SKM-1 (cell line): ENCODE results near the gene SMYD4.
"Not testable (repeated sequence)": the region's sequence is repeated elsewhere in the genome, so short reads cannot be mapped to it uniquely, and the experiment has no call there.

ENCODE experiments used
- DNase-seq: peaks from one replicate; lab custom pipeline; 2025; ENCODE audit not compliant: unreplicated experiment; lab: John Stamatoyannopoulos, UW

The SMYD4 gene, protein sequence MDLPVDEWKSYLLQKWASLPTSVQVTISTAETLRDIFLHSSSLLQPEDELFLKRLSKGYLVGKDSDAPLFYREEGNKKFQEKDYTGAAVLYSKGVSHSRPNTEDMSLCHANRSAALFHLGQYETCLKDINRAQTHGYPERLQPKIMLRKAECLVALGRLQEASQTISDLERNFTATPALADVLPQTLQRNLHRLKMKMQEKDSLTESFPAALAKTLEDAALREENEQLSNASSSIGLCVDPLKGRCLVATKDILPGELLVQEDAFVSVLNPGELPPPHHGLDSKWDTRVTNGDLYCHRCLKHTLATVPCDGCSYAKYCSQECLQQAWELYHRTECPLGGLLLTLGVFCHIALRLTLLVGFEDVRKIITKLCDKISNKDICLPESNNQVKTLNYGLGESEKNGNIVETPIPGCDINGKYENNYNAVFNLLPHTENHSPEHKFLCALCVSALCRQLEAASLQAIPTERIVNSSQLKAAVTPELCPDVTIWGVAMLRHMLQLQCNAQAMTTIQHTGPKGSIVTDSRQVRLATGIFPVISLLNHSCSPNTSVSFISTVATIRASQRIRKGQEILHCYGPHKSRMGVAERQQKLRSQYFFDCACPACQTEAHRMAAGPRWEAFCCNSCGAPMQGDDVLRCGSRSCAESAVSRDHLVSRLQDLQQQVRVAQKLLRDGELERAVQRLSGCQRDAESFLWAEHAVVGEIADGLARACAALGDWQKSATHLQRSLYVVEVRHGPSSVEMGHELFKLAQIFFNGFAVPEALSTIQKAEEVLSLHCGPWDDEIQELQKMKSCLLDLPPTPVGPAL

DNA sequence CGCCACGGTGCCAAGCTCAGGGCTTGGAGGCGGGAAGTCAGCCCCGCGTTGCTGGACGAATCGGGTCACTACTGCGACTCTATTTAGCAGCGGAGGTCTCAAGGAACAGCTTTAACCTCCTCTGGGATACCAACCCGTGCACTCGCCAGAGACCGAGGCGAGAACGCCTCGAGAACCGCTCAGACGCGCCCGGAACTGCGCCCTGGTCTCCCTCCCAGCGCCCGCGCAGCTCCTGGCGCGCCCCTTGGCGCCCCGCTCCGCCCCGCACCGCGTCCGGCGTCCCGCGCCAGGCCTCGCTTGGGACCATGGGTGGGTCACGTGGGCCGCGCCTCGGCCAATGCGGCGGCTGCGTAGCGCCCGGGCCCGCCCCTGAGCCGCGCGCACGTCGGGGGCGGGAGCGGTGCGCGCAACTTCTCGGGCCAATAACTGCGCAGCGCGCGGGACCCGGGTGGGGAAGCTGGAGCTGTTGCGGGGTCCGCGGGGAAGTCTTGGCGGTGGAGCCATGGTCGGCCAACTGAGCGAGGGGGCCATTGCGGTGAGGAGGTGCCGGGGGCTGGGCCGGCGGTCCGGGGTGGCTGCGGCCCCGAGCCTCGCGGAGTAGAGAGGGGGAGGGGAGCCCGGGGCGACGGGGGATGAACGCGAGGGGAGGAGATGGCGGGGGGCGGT lies at the start of gene SMYD4, which contains the start of gene RPA1:
SMYD4 (minus strand) TSS at position 311 of the 666 bp plus-strand sequence. CDS start 1,908 bp downstream, outside the sequence.
RPA1 (plus strand) TSS at position 414 of the 666 bp plus-strand sequence; CDS start at position 503, 89 bp downstream.
- peak; percentile 20 for DNase-seq

DNA sequence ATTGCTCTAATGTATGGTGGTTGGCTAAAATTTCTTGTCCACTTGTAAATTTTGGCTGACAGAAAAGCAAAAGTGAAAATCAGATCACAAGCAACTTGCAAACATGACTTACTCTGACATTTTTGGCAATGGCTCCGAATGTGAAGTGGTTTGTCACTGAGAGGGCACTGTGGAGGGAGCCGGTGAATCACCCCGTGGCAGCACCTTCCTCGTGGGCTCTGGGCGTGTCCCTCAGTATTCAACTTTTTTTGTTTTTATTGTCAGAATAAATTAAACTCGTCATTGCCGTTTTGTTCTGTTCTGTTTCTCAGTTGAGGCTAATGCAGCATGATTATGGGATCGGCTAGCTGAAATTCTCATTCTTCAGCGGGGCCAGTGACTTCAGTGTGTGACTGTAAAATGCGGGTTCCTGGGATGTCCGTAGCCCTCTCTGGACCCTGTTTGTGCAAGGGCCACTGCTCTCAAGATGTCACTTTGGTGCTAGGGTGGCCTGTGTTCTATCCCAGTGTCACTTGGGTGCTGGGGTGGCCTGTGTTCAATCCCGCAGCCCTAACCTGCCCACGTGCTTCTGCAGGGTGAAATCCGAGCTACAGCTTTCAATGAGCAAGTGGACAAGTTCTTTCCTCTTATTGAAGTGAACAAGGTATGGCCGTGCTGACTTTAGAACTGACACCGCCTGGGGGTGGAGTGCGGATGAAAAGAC lies 48.9 kb upstream of the SMYD4 start:
- DNase-seq: no peak

DNA sequence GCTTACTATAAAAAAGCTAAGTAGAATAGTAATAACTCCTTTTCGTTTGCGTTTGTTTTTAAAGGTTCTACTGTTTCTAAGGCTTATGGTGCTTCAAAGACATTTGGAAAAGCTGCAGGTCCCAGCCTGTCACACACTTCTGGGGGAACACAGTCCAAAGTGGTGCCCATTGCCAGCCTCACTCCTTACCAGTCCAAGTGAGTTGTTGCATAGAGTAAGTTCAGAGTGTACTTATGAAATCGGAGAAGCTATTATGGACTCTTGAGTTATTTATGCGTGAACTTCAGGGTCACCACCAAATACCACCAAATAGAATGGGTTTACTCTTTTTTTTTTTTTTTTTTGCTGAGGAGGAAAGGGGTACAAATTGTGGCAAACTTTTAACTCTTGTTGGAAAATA lies 45.9 kb upstream of the SMYD4 start:
- DNase-seq: no peak

DNA sequence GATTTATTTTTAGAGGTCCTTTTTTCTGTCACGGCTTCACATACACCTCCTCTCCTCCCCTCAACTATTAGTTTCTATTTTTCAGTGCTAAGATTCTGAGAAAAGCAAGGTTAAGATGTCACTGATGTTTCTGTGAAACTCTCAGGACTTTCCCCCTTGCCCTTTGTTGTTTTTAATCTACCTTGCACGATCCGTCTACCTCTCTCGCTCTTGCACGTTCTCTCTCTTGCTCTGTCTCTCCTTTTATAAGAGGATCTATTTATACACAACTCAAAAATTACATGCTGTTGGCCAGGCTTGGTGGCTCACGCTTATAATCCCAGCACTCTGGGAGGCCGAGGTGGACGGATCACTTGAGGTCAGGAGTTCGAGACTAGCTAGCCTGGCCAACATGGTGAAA lies 43.7 kb upstream of the SMYD4 start:
- DNase-seq: no peak

DNA sequence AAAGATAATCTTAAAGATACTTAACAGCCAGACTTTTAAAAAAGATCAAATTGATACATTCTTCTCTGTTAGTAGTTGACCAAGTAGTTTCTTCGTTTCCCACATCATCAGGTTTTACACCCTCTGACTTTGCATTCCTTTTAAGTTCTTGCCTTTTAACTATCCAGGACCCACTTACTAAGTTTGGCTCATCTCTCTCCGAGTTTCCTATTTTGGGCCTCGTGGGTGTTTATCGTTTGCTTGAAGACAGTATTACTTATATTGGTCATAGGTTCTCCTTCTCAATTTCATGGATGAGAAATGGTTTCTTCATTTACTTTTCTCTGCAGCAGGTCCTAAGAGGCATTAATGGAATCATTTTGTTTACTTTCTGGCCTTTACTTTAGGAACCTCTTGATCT lies 43.3 kb upstream of the SMYD4 start:
- DNase-seq: no peak

DNA sequence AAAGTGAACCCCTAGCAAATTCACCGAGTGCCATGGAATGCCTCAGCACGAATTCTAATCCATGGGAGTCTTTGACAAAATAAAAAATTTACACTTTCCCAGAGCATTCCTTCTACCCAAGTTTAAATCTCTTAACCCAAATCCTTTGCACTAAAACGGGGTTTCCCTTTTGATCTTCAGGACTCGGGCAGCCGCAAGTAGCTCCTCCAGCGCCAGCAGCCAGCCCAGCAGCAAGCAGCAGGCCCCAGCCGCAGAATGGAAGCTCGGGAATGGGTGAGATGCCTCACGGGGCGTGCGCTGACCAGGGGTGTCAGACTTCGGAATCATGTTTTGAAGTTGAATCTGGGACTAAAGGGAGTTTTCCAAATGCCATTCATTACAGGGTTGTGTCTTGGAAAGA lies 42.6 kb upstream of the SMYD4 start:
- no peak for DNase-seq

DNA sequence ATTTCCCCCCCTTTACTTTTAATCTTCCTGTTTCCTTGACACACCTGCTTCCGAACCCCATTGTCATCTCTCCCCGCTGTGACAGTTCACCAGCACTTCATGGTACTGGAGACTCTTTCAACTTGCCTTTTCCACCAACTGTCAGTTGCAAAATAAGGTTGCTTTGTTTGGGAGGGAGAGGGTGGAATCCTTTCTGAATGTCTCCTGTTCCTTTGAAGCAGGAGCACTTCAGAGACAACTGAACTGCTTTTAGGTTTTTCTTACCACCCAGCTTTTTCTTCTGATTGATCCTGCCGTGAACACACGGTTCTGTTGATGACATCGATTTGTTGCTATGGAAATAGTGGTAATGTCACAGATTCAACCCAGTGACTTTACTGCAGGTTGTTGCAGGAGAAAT lies 42.1 kb upstream of the SMYD4 start:
- no peak for DNase-seq

DNA sequence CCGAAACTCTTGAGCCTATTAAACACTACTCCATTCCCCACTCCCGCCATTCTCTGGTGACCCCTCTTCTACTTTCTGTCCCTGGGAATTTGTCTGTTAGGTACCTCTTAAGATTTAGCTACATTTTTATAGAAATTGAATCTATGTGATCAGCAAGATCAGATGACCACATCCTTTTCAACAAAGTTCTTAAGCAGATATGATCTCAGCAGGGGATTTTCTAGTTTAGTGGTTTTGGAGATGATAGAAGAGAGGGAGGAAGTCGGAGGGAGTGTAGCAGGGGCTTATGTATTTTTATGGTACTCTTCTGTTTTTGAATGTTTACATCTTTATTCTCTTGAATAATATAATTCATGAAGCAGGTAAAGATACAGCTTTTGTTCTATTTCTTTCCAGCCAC lies 40.9 kb upstream of the SMYD4 start:
- DNase-seq: no peak

DNA sequence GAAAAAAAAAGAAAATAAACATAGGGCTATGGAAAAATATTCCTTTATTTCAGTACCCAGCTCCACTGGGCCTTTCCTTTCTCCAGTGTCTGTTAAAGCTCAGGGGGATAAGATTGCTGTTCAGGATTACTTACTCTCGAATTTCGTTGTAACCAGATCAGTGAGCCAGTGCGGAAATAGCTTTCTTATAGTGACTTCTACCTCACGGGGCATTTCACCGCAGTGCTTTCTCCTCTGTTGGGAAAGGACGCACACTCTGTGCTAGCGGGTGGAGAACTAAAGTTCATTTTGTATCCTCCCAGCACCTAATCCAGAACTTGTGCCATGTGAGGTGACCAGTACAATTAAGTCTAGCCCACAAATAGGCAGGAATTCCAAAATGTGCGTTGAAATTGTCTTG lies 38.4 kb upstream of the SMYD4 start:
- DNase-seq: no peak

DNA sequence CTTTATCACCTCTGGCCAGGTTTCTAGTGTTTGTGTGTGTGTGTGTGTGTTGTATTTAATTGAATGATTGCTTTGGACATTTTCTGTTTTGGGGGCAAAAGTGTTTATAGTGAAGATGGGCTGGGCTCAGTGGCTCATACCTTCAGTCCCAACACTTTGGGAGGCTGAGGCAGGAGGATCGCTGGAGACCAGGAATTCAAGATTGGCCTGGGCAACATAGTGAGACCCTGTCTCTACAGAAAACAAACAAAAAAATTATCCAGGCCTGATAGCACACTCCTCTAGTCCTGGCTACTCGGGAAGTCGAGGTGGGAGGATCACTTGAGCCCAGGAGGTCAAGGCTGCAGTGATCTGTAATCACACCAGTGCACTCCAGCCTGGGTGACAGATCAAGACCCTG lies 37.6 kb upstream of the SMYD4 start:
- no peak for DNase-seq

DNA sequence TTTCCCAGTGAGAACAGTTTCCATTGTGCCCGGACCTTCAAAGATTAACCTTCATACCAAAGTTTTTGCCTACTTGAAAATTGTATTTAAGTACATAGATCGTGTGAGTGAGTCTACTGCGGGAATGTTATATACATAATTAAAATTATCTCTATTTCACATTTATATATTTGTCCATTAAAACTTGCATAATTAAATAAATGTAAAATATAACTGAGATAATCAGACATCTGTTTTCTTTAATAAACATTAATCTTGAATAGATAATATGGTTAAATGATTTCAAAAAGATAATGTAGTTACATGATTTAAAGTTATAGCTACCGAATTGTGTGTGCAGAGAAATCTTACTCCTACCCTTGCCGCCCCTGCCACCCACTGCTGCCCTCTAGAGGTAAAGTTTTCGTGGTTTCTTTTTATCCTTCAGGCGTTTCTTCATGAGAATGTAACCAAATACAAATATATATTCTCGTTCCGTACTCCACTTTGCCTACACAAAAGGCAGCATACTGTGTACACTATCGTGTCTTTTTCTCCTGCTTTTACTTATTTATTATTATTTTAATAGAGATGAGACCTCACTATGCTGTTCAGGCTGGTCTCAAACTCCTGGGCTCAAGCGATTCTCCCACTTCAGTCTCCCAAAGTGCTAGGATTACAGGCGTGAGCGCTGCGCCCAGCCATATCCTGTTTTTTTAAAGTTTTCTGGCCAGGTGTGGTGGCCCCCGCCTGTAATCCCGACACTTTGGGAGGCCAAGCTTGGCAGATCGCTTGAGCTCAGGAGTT lies 35.7 kb upstream of the SMYD4 start:
- DNase-seq: peak; percentile 2

DNA sequence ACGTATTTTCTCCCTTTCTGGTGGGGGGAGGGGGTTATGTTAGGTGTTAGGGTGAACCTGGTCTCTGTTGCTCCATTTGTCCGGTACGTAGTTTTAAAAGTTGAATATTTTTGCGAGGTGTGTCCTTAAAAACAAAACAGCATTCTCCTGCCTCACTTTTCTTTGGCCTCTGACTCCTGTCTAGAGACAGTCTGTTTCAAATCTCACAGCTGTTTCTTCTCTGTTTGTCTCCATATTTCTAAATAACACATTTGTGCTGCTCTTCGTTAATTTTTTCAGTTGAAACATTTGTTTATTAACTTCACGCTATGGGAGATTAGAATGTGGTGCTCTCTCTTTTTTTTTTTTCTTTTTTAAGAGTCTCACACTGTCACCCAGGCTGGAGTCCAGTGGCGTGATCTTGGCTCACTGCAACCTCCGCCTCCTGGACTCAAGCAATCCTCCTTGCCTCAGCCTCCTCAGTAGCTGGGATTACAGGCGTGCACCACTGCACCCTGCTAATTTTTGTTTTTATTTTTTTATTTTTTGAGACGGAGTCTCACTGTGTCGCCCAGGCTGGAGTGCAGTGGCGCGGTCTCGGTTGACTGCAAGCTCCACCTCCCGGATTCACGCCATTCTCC lies 31.8 kb upstream of the SMYD4 start:
- no peak for DNase-seq

DNA sequence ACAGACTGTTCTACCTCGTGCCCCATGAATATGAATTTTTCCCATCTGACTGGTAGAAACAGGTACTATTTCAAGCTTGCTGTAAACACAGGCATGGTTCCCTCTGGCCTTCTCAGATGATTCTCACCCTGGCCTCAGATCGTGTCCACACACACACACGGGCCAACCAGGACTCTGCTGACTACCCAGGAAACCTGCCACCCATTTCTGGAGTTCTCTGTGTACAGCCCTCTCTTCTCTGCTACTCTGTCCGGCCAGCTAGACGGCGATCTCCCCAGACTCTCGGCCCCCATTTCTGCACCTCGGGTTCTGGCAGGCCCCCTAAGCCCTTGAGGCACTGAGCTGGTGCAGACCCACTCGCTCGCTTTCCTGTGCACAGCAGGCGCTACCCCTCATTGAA lies 31.3 kb upstream of the SMYD4 start:
- DNase-seq: no peak

DNA sequence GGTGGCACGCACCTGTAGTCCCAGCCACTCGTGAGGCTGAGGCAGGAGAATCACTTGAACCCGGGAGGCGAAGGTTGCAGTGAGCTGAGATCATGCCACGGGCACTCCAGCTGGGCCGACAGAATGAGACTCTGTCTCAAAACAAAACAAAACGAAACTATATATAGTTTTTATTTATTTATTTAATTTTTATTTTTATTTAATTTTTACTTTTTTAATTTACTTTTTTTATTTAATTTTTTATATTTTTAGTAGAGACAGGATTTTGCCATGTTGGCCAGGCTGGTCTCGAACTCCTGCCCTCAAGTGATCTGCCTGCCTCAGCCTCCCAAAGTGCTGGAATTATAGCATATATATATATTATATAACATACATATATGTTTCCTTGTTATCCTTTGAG lies 26.8 kb upstream of the SMYD4 start:
- DNase-seq: not testable (repeated sequence)

DNA sequence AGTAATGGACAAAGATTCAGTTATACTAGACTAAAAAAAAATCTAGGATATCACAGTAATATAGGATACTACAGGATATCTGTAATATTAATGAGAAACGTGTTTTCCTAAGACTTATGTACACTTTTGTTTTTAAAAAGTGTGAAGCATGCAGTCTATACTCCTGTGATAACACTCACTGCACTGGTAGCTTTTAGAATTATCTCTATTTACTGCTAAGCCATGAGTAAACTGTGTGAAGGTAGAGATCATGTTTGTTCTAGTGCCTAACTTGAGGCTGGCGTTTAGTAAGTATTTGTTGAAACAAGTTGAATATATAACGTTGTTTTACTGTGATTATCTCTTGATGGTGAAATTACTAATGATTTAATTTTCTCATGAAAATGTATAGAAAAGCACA lies 24.0 kb upstream of the SMYD4 start:
- DNase-seq: no peak

DNA sequence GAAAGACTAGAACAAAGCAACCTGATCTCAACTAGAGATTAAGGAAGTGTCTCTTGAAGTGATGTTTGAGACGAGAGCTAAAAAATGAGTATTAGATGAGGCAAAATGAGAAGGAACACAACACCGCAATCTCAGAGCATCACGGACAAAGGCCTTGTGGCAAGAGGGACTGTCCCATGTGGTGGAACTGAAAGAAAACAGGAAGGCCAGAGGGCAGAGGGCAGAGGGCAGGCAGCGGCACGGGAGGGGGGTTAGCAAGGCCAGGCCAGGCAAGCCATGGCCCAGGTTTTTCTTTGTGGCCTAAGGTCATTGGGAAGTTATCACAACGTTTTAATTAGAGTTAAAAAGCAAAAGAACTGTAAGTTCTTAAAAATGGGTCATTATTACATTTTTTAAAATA lies 22.6 kb upstream of the SMYD4 start:
- DNase-seq: no peak

DNA sequence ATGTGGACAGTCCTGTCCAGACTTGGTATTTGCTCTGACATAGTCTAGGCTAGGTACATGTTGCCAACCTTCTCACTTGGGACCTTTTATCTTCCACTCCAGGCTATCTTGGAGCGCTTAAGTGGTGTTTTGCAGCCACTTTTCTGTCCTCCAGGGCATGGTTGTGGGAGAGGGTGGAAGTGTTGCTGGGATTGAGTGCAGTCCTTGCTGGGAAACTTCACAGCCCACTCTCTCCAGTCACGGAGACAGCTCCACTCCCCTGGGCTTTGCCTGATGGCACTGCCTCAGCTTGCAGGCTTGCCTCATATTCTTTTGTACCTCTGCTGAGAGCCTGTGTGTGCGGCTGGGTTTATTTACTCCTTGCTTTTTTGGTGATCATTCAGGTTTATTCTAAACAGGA lies 17.5 kb upstream of the SMYD4 start:
- no peak for DNase-seq

DNA sequence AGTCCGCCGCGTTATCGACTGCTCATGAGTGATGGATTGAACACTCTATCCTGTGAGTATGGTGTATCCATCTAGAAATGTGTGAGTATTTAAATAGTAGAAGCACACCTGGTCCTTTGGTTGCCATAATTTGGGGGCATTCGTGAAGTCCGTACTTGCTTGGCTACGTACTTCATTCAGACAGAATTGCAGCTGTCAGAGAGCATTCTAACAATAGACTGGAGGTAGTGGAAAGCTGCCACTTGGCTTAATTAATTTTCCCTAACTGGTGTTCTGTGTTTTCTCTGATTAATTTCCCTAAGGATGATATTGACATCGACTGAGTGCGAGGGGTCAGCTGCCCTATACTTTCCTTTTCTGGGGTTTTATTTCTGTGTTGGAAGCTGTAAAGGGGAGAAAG lies 14.2 kb upstream of the SMYD4 start:
- DNase-seq: no peak

DNA sequence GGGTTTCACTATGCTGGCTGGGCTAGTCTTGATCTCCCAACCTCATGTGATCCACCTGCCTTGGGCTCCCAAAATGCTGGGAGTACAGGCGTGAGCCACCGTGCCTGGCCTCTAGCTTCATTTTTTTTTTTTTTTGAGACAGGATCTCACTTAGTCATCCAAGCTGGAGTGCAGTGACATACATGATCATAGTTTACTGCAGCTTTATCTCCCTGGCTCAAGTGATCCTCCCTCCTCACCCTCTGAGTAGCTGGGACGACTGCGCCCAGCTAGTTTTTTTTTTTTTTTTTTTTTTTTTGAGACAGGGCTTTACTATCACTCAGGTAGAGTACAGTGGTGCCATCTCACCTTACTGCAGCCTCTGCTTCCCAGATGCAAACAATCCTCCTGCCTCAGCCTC lies 9.8 kb upstream of the SMYD4 start:
- no peak for DNase-seq
